PC-9 (cell line): ENCODE data around the gene JADE3. TPM values are rescaled to one million over a fixed set of nuclear protein-coding genes. Genes with fewer than 3 reads are reported as not detected.

Source experiments
- BruUV-seq: library from RNA; stranded (reverse); fragments of 400-500 nt; replicated peaks from 2 replicates; lab custom pipeline; 2021; lab: Mats Ljungman, UMichigan
- CTCF ChIA-PET: fragments of 300-600 bp; sonication (Branson Sonifier 250); formaldehyde crosslinking; loops from one replicate; lab custom pipeline; 2022; ENCODE audit warnings: antibody characterized with exemption; lab: Charles Lee
- POLR2A ChIA-PET: fragments of 300-600 bp; sonication (Branson Sonifier 250); formaldehyde crosslinking; loops from one replicate; lab custom pipeline; 2022; ENCODE audit warnings: antibody characterized with exemption; ENCODE audit not compliant: unreplicated experiment; lab: Charles Lee
- DNase-seq, 2 experiments: peaks; one replicate each; pipeline versions ENCODE4 v3.0.0 to v3.0.0-alpha.2; 2015 to 2022; ENCODE audit warnings: mixed read lengths in 1 of 2
- H2AFZ ChIP-seq: fragments of 200-600 bp; sonication (generic); 2 replicates; pipeline ENCODE4 v1.8.1; 2017; ENCODE audit warnings: antibody characterized with exemption
- H3F3A ChIP-seq: fragments of 200-600 bp; sonication (generic); 2 replicates; pipeline ENCODE4 v1.8.1; 2017; ENCODE audit warnings: antibody characterized with exemption, mild to moderate bottlenecking, low read depth; ENCODE audit not compliant: insufficient read depth
- H3K27ac ChIP-seq: fragments of 200-600 bp; sonication (generic); 2 replicates; pipeline ENCODE4 v1.6.1; 2016; ENCODE audit warnings: mixed run types
- H3K27me3 ChIP-seq: fragments of 200-600 bp; sonication (generic); 2 replicates; pipeline ENCODE4 v1.6.1; 2016; ENCODE audit warnings: low read depth, mixed run types; ENCODE audit not compliant: insufficient read depth
- H3K36me3 ChIP-seq: fragments of 200-600 bp; sonication (generic); 2 replicates; pipeline ENCODE4 v1.6.1; 2016; ENCODE audit warnings: low read depth, mixed run types
- H3K4me1 ChIP-seq: fragments of 200-600 bp; sonication (generic); replicated peaks from 2 replicates; pipeline ENCODE4 v1.6.1; 2016; ENCODE audit warnings: mixed run types; ENCODE audit not compliant: insufficient read depth
- H3K4me2 ChIP-seq: fragments of 200-600 bp; sonication (generic); 2 replicates; pipeline ENCODE4 v1.6.1; 2017; ENCODE audit warnings: mixed run types
- H3K4me3 ChIP-seq: fragments of 200-600 bp; sonication (generic); 2 replicates; pipeline ENCODE4 v1.6.1; 2016; ENCODE audit warnings: mixed run types
- H3K79me2 ChIP-seq: fragments of 200-600 bp; sonication (generic); 2 replicates; pipeline ENCODE4 v1.6.1; 2017; ENCODE audit warnings: low read depth, mixed run types
- H3K9me2 ChIP-seq: fragments of 200-600 bp; sonication (generic); 2 replicates; pipeline ENCODE4 v1.8.1; 2017; ENCODE audit warnings: mild to moderate bottlenecking; ENCODE audit not compliant: insufficient read depth
- H3K9me3 ChIP-seq: fragments of 200-600 bp; sonication (generic); 2 replicates; pipeline ENCODE4 v1.8.1; 2016; ENCODE audit warnings: low read depth; ENCODE audit not compliant: insufficient read depth
- H4K20me1 ChIP-seq: fragments of 200-600 bp; sonication (generic); 2 replicates; pipeline ENCODE4 v1.8.1; 2017; ENCODE audit not compliant: insufficient read depth
- CTCF ChIP-seq: fragments of 200-600 bp; sonication (generic); conservative IDR thresholded peaks from 2 replicates; pipeline ENCODE4 v1.6.1; 2017; ENCODE audit warnings: mixed run types, antibody characterized with exemption, mild to moderate bottlenecking, moderate library complexity
- EZH2 ChIP-seq: fragments of 200-600 bp; sonication (generic); IDR thresholded peaks from 2 replicates; pipeline ENCODE4 v1.8.0; 2017; ENCODE audit warnings: antibody characterized with exemption, low read depth
- intact Hi-C: fragments of 100-400 bp; cut with micrococcal nuclease; formaldehyde crosslinking; loops from one replicate; pipeline ENCODE4 v1.10.0; 2022; ENCODE audit not compliant: unreplicated experiment
- total RNA-seq: library from RNA; stranded (reverse); gene quantifications from 2 replicates; pipeline ENCODE4 v1.2.3, GENCODE V29; 2021

JADE3 gene
- total RNA-seq, 1 experiment from 2014 or later, result 10.9 TPM

DNA sequence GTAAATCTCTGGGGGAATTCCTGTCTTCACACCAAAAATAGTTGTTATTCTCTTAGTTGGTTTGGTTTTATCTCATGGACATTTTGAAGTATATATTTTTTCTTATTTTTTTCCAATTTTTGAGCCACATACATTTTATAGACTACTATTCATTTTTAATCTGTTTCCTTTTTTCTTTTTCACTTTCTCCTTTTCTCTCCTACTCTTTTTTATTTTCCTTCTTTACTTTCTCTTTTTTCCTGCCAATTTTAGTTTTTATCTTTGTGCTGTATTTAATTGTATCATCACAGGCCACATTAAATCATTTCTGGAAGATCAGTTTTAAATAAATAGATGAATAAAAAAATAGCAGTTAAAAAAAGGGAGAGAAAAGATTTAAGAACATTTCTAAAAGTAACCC lies 14.0 kb upstream of the JADE3 start:
- Histone ChIP-seq H3K4me3 (no peak overlapping the region), H3K4me1 (no peaks in the 10 kb centered on the region), H3K79me2 (no peaks in the 10 kb centered on the region), H3K9me3 (no peaks in the 10 kb centered on the region), H3F3A (no peaks in the 10 kb centered on the region), H3K9me2 (no peaks in the 10 kb centered on the region), H3K27ac (no peak overlapping the region), H2AFZ (no peak overlapping the region), H3K27me3 (no peaks in the 10 kb centered on the region), H3K4me2 (no peak overlapping the region), H3K36me3 (no peaks in the 10 kb centered on the region), H4K20me1 (no peaks in the 10 kb centered on the region)
- no peak for DNase-seq
- ChIA-PET POLR2A (no interaction called here), CTCF (no interaction called here)
- TF ChIP-seq CTCF, result no peak
- no peak for TF ChIP-seq EZH2
- intact Hi-C loops, result no loop called here
- BruUV-seq, result no TSS peak

DNA sequence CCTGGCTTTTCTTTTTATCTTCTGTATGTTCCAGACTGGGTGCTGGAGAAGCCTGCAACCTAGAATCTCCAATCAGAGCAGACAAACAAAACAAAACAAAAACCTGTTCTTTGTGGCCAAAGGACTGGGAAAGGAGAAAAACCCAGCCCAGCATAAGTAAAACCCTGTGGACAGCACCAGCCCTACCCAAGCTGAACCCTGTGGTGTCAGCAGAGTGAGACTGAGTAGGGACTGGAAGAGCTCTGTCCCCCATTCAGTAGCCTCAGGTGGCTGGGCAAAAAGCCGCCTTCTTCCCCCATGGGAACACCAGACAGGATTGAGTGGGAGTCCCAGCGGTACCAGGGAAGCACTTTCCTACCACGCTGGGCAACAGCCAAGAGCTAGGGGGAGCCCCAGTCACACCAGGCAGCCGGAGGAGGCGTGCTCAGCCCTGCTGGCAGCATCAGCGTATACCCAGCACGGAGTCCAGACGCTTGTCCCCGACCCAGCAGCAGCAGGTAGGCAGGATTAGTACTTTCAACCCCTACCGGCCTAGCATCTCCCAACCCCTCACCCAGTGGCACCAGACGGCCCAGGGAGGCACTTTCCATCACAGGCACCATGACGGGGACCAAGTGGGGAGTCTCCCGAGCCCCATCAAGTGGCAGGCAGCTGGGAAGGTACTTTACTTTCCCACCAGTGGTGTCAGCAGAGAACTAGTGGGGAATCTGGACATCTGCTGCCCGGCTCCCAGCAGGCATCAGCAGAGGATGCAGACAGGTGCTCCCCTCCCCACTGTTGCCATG lies 8.6 kb upstream of the JADE3 start:
- no TSS peak for BruUV-seq
- Histone ChIP-seq H2AFZ (0 out of 2 replicates have a peak overlapping the region, but pooled peaks have one; percentile 60), H3K27me3 (no peaks in the 10 kb centered on the region), H3K79me2 (no peaks in the 10 kb centered on the region), H3K4me2 (peak overlapping the region; percentile 58), H3F3A (no peaks in the 10 kb centered on the region), H3K4me3 (peak overlapping the region; percentile 51; the same call in 1 of the 2 replicates), H3K9me3 (no peaks in the 10 kb centered on the region), H3K4me1 (no peaks in the 10 kb centered on the region), H3K36me3 (no peaks in the 10 kb centered on the region), H4K20me1 (no peaks in the 10 kb centered on the region), H3K27ac (no peak overlapping the region), H3K9me2 (no peaks in the 10 kb centered on the region)
- CTCF ChIA-PET, result no interaction called here
- DNase-seq, result peak; percentile 41 to 59
- intact Hi-C loops, result loop anchor here (1.0 to 5.0 kb wide), 2 partner anchors 127 to 189 kb away; no protein-coding TSS in a partner anchor
- TF ChIP-seq CTCF, result peak; percentile 58
- no peak for TF ChIP-seq EZH2
- POLR2A ChIA-PET, result no interaction called here

- intact Hi-C loops, result loop anchor here (1.0 to 5.0 kb wide), 2 partner anchors 126 to 188 kb away; no protein-coding TSS in a partner anchor
- Histone ChIP-seq H2AFZ (no peak overlapping the region), H3K36me3 (no peaks in the 10 kb centered on the region), H4K20me1 (no peaks in the 10 kb centered on the region), H3K27me3 (no peaks in the 10 kb centered on the region), H3K27ac (no peak overlapping the region), H3K4me1 (no peaks in the 10 kb centered on the region), H3F3A (no peaks in the 10 kb centered on the region), H3K4me3 (no peak overlapping the region), H3K9me2 (no peaks in the 10 kb centered on the region), H3K4me2 (no peak overlapping the region), H3K9me3 (no peaks in the 10 kb centered on the region), H3K79me2 (no peaks in the 10 kb centered on the region)
- no TSS peak for BruUV-seq
- CTCF ChIA-PET, result no interaction called here
- POLR2A ChIA-PET, result no interaction called here
- TF ChIP-seq EZH2 (no peak), CTCF (no peak)
- DNase-seq, result no peak
These were observed 7.6 kb upstream of the JADE3 start for GRCh38 chrX:46904626-46905025.
